ENCODE measurements around the gene FADS1. TPM values are rescaled to one million over a fixed set of nuclear protein-coding genes. Genes with fewer than 3 reads are reported as not detected.

Gene FADS1
- total RNA-seq, 2 experiments from 2014 or later = 84.1 to 92.8 TPM

- Mint-ChIP-seq H3K27me3 (ENCODE audit: low read depth) (peaks cover 6% of the 10 kb centered on the region), H3K4me1 (ENCODE audit: low read depth) (peaks cover 13% of the 10 kb centered on the region), H3K9me3 (ENCODE audit: insufficient read depth) (no peaks in the 10 kb centered on the region), H3K27ac (peak overlapping the region; percentile 34), H3K4me3 (no peak overlapping the region), H3K36me3 (ENCODE audit: low read depth) (peaks cover 6% of the 10 kb centered on the region)
- DNase-seq = no peak
- POLR2A ChIA-PET = no interaction called here
- CTCF ChIA-PET = interaction anchor here (1.1 to 2.5 kb wide), 5 partner anchors 8 to 47 kb away, joined by 3 to 11 read pairs (median 4); no protein-coding TSS in a partner anchor
- no peak for ATAC-seq
Measured at GRCh38 chr11:61780581-61781162, 36.1 kb downstream of the FADS1 start.

DNA sequence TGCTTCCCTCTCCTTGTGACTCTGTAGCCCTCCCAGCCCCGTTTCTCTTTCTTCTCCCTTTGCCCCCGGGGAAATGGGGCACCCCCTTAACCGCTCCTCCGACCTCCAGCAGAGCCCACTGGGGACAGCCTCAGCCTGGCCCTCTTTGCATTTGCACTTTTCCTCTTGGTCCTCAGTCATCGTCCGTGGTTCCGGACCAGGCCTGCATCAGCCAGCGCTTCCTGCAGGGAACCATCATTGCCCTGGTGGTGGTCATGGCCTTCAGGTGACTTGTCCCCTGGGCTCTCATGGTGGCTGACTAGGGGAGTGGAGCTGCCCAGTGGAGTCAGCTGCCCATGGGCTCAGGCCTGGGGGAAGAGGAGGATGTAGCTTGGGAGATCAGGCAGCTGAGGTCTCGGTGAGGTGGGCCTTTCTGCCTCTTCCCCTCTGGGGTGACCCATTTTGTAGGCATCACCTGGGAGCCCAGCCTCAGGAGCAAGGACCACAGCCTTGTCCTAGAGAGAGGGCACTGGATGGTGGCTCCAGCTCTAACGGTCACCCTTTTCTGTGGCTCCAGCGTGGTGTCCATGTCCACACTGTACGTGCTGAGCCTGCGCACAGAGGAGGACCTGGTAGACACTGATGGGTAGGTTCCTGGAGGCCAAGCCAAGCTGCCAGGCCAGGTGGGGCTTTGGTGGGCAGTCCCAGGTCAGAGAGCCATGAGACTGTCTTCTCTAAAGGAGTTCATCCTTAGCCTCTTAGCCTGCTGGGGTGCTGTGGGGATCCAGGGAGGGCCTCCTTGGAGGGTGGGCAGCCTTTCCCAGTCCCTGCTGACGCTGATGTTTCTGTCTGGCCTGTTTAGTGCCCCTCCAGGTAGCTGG is 36.9 kb downstream of the FADS1 start:
- Mint-ChIP-seq H3K4me1 (ENCODE audit: low read depth) (peaks cover 15% of the 10 kb centered on the region), H3K27ac (no peak overlapping the region), H3K4me3 (no peak overlapping the region), H3K36me3 (ENCODE audit: low read depth) (peaks cover 2% of the 10 kb centered on the region), H3K9me3 (ENCODE audit: insufficient read depth) (no peaks in the 10 kb centered on the region), H3K27me3 (ENCODE audit: low read depth) (peaks cover 9% of the 10 kb centered on the region)
- ATAC-seq = no peak
- ChIA-PET CTCF (interaction anchor here (1.1 to 2.5 kb wide), 6 partner anchors 9 to 47 kb away, joined by 3 to 11 read pairs (median 4); no protein-coding TSS in a partner anchor), POLR2A (interaction anchor here (0.7 kb wide), 2 partner anchors 13 to 35 kb away, joined by 3 read pairs; partner anchors contain the start of genes FEN1 and TMEM258)
- no peak for DNase-seq

GRCh38 chr11:61778920-61779650 is 37.7 kb downstream of the FADS1 start:
- no peaks in the 10 kb centered on the region for H3K9me3 Mint-ChIP-seq (ENCODE audit: insufficient read depth)
- peaks cover 9% of the 10 kb centered on the region for H3K27me3 Mint-ChIP-seq (ENCODE audit: low read depth)
- no peak for ATAC-seq
- no peaks in the 10 kb centered on the region for H3K36me3 Mint-ChIP-seq (ENCODE audit: low read depth)
- H3K27ac Mint-ChIP-seq = no peak overlapping the region
- H3K4me3 Mint-ChIP-seq = no peak overlapping the region
- H3K4me1 Mint-ChIP-seq (ENCODE audit: low read depth) = peaks cover 15% of the 10 kb centered on the region
- DNase-seq = no peak
- CTCF ChIA-PET = interaction anchor here (1.3 to 2.5 kb wide), 2 partner anchors 12 to 32 kb away, joined by 4 to 11 read pairs; no protein-coding TSS in a partner anchor
- POLR2A ChIA-PET = interaction anchor here (0.7 kb wide), 1 partner anchor 36 kb away, joined by 3 read pairs; no protein-coding TSS in a partner anchor

DNA sequence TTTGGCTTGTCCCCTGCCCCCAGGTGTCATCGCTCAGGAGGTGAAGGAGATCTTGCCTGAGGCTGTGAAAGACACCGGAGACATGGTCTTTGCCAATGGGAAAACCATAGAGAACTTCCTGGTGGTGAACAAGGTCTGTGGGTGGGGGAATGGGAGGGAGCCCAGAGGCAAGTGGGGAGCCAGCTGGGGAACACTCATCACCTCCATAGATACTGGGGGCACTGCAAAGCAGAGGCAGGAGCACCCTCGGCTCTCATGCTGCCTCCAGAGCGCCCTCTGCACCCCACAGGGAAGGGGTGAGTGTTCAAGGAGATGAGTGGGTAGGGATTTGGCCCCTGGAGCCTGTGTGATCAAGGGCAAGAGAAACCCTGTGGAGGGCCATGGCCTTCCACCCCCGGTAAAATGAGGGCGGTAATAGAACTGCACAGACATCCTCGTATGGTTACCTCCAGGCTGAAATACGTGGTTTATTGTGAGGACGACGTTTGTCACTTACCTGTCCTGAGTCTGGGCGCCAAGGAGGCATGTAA is 38.4 kb downstream of the FADS1 start:
- ATAC-seq = no peak
- Mint-ChIP-seq H3K27me3 (ENCODE audit: low read depth) (peaks cover 9% of the 10 kb centered on the region), H3K36me3 (ENCODE audit: low read depth) (no peaks in the 10 kb centered on the region), H3K4me1 (ENCODE audit: low read depth) (peaks cover 15% of the 10 kb centered on the region), H3K4me3 (no peak overlapping the region), H3K9me3 (ENCODE audit: insufficient read depth) (no peaks in the 10 kb centered on the region), H3K27ac (no peak overlapping the region)
- CTCF ChIA-PET = interaction anchor here (1.3 to 2.0 kb wide), 2 partner anchors 13 to 31 kb away, joined by 4 to 7 read pairs; partner anchors contain the start of genes FEN1 and TMEM258
- POLR2A ChIA-PET = interaction anchor here (1.0 kb wide), 1 partner anchor 13 kb away, joined by 3 read pairs; no protein-coding TSS in a partner anchor
- DNase-seq = no peak

DNA sequence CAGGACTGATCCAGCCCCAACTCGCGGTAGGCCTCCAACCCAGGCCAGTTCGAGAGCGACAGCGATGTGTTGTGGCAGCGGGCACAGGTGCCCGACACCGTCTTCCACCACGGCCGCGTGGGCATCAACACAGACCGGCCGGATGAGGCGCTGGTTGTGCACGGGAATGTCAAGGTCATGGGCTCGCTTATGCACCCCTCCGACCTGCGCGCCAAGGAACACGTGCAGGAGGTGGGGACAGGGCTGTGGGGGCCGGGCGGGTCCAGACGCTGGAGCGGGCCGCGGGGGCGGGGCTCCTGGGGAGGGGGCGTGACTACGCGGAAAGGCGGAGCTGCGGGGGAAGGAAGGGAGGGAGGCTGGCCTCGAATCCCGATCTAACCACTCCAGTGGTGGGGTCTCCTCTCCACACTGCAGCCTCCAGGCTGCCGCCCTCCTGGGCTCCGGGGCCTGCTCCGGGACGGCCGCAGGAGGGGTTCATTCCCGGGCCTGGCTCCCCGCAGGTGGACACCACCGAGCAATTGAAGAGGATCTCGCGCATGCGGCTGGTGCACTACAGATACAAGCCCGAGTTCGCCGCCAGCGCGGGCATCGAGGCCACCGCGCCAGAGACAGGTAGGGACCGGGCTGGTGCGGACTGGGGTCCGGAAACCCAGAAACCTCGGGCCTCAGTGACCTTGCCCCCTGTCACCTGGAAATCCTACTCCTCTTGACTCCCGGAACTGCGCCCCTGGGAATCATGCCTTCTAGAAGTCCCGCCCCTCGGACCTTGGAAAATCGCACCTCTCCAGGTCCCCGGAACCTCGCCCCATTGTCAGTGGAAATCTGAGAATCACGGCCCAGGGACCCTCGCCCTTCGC is 39.3 kb downstream of the FADS1 start:
- Mint-ChIP-seq H3K27me3 (ENCODE audit: low read depth) (peaks cover 9% of the 10 kb centered on the region), H3K27ac (no peak overlapping the region), H3K36me3 (ENCODE audit: low read depth) (no peaks in the 10 kb centered on the region), H3K4me1 (ENCODE audit: low read depth) (peaks cover 24% of the 10 kb centered on the region), H3K9me3 (ENCODE audit: insufficient read depth) (no peaks in the 10 kb centered on the region), H3K4me3 (peak overlapping the region; percentile 22)
- ChIA-PET POLR2A (interaction anchor here (0.6 to 1.0 kb wide), 2 partner anchors 14 to 977 kb away, joined by 3 read pairs; partner anchors contain the start of gene ZBTB3), CTCF (interaction anchor here (0.9 to 2.0 kb wide), 2 partner anchors 11 to 14 kb away, joined by 3 to 7 read pairs; partner anchors contain the start of genes FEN1 and TMEM258)
- peak; percentile 68 for DNase-seq
- peak; percentile 68 for ATAC-seq

GRCh38 chr11:61776561-61777075 is 40.2 kb downstream of the FADS1 start:
- peaks cover 25% of the 10 kb centered on the region for H3K4me1 Mint-ChIP-seq (ENCODE audit: low read depth)
- DNase-seq = peak; percentile 82
- peak overlapping the region; percentile 31 for H3K4me3 Mint-ChIP-seq
- H3K36me3 Mint-ChIP-seq (ENCODE audit: low read depth) = no peaks in the 10 kb centered on the region
- CTCF ChIA-PET = interaction anchor here (0.9 to 2.0 kb wide), 3 partner anchors 12 to 28 kb away, joined by 3 to 9 read pairs (median 7); partner anchors contain the start of genes FEN1 and TMEM258
- peaks cover 9% of the 10 kb centered on the region for H3K27me3 Mint-ChIP-seq (ENCODE audit: low read depth)
- no peak overlapping the region for H3K27ac Mint-ChIP-seq
- H3K9me3 Mint-ChIP-seq (ENCODE audit: insufficient read depth) = no peaks in the 10 kb centered on the region
- peak; percentile 70 for ATAC-seq
- POLR2A ChIA-PET = interaction anchor here (0.6 kb wide), 1 partner anchor 977 kb away, joined by 3 read pairs; the partner anchor contains the start of gene ZBTB3

DNA sequence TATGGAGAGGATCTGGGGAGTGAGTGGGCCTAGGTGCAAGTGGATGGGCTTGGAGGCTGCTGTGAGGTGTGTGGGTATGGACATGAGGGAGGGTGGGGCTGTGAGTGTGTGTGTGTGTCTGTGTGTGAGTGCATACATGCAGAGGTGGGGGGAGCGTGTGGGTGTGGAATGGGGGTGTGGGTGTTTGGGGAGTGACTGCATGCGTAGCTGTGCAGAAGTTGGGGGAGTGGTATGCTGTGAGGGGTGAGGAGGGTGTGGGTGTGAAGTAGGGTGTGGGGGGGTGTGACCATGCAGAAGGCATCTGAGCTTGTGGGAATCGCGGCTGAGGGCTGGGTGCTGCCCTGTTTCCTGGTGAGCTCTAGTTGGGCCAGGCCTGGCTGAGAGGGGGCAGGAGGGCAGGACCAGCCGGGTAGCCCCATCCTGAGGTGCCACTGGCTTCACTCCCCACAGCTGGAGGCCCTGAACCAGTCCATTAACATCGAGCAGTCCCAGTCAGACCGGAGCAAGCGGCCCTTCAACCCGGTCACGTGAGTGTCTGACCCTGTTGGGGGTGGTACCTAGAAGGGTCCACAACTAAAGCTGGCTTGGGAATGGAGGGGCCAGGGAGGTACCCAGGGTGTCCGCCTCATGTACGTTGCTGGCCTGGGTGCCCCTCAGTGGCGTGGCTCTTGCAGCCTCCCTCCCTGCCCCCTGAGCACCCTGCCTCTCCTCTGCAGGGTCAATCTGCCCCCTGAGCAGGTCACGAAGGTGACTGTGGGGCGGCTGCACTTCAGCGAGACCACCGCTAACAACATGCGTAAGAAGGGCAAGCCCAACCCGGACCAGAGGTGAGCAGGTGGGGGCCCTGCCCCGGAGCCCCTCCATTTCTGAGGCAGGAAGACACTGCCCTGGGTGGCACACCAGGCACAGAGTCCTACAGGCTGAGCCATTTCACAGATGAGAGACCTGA is 40.9 kb downstream of the FADS1 start:
- Mint-ChIP-seq H3K9me3 (ENCODE audit: insufficient read depth) (no peaks in the 10 kb centered on the region), H3K27me3 (ENCODE audit: low read depth) (peaks cover 9% of the 10 kb centered on the region), H3K27ac (peak overlapping the region; percentile 55), H3K4me1 (ENCODE audit: low read depth) (peaks cover 29% of the 10 kb centered on the region), H3K4me3 (no peak overlapping the region), H3K36me3 (ENCODE audit: low read depth) (no peaks in the 10 kb centered on the region)
- ATAC-seq = no peak
- no peak for DNase-seq
- ChIA-PET CTCF (interaction anchor here (0.7 to 2.0 kb wide), 4 partner anchors 14 to 27 kb away, joined by 3 to 9 read pairs (median 4); no protein-coding TSS in a partner anchor), POLR2A (no interaction called here)

DNA sequence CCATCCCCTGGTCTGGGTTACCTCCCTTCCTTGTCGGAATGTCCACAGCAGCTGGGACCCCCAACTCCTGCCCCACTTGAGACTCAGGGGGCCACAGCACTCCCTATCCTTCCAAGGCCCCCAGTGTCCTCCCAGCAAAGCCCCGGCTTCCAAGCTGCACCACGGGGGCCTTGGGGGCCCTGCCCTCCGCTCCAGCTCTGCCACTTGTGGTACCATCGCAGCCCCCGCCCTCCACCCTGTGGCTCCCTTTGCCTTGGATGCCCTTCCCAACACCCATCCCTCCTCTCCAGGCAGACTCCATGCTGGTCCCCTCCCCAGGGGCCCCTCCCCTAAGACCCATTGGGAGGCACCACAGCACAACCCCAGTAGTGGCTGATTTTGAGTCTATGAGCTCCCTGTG is 41.7 kb downstream of the FADS1 start:
- ATAC-seq = no peak
- Mint-ChIP-seq H3K4me3 (no peak overlapping the region), H3K36me3 (ENCODE audit: low read depth) (no peaks in the 10 kb centered on the region), H3K27me3 (ENCODE audit: low read depth) (peaks cover 9% of the 10 kb centered on the region), H3K9me3 (ENCODE audit: insufficient read depth) (no peaks in the 10 kb centered on the region), H3K27ac (peak overlapping the region; percentile 55), H3K4me1 (ENCODE audit: low read depth) (peaks cover 29% of the 10 kb centered on the region)
- DNase-seq = no peak
- POLR2A ChIA-PET = no interaction called here
- CTCF ChIA-PET = interaction anchor here (0.9 to 2.0 kb wide), 3 partner anchors 20 to 26 kb away, joined by 3 to 9 read pairs (median 5); no protein-coding TSS in a partner anchor

DNA sequence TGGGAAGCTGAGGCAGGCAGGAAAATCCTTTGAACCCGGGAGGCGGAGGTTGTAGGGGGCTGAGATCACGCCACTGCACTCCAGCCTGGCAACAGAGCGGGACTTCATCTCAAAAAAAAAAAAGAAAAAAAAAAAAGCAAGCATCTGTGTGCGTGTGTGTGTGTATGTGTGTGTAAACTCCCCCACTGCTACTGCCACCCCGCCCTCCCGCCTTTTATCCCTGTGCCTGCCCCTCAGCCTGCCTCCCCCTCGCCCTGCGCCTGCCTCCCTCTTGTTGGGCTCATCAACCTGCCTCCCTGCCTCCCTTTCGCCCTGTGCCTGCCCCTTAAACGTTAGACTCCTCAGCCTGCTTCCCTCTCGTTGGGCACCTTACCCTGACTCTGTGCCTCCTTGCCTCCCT is 42.4 kb downstream of the FADS1 start:
- Mint-ChIP-seq H3K27ac (no peak overlapping the region), H3K27me3 (ENCODE audit: low read depth) (peaks cover 9% of the 10 kb centered on the region), H3K36me3 (ENCODE audit: low read depth) (no peaks in the 10 kb centered on the region), H3K9me3 (ENCODE audit: insufficient read depth) (no peaks in the 10 kb centered on the region), H3K4me1 (ENCODE audit: low read depth) (peaks cover 29% of the 10 kb centered on the region), H3K4me3 (no peak overlapping the region)
- ChIA-PET POLR2A (no interaction called here), CTCF (interaction anchor here (2.0 kb wide), 1 partner anchor 25 kb away, joined by 9 read pairs; no protein-coding TSS in a partner anchor)
- no peak for ATAC-seq
- no peak for DNase-seq
